IPS DF 19.7 (cell line): ENCODE measurements around the gene CASQ1.

ENCODE experiments used
- DNase-seq: peaks from one replicate; pipeline ENCODE4 v3.0.0-alpha.2; 2013; ENCODE audit warnings: low read depth, low spot score

The CASQ1 gene

DNA sequence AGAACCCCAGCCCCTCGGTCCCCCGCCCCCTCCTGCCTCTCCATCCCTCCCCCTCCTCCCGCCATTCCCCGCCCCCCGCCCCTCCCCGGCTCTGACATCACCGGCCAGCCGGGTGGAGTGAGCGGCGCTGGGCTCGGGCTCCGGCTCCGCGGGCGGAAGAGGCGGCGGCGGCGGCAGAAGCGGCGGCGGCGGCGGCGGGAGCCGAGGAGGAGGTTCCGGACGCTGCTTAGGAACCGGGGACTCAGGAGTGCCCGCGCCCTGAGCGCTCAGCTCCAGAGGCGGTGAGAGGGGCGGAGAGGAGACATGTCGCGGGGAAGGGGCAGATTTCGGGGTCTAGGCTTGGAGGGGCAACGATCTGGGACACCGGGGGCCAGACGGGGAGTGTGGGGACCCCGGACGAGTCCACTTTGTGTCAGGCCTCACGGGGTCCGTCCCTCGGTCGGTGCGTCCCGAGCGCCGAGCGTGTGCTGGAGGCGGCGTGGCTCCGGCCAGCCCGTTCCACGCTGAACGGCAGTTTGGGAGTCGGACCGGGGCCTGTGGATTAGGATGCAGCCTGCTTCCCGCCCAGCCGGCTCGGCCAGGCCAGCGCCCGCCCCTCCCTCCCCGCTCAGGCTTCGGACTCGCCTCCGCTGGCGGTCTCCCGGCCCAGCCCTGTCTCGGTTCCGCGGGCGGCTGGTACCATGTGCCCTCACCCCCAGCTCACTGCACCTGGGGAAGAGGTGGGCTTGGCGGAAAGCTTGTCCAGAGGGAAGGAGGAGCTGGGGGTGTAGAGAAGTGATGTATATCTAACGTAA lies 15.1 kb downstream of the CASQ1 start, which contains the start of gene PEA15:
Gene PEA15 (plus strand): TSS at position 143 of the 794 bp plus-strand sequence. CDS start 6,161 bp downstream, outside the sequence.
- no peak for DNase-seq

DNA sequence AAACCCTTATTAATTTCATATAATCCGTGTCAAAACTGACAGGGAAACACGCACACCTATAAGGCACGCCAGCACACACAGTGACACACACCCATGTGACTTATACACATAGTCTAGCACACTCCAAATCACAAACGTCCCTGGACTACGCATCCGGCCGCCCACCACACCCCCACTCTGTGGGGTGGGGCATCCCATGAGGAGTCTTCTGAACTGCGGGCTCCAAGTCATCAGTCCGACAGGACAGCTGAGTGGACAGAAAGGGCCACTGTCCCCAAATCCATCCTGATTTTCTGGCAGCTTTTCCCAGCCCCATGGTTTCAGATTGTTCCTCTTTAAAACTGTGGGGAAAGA lies 15.6 kb downstream of the CASQ1 start:
- DNase-seq, result no peak

GRCh38 chr1:160206421-160207117 lies 16.2 kb downstream of the CASQ1 start:
- peak; percentile 57 for DNase-seq

GRCh38 chr1:160207118-160207650 lies 16.8 kb downstream of the CASQ1 start:
- DNase-seq, result no peak

DNA sequence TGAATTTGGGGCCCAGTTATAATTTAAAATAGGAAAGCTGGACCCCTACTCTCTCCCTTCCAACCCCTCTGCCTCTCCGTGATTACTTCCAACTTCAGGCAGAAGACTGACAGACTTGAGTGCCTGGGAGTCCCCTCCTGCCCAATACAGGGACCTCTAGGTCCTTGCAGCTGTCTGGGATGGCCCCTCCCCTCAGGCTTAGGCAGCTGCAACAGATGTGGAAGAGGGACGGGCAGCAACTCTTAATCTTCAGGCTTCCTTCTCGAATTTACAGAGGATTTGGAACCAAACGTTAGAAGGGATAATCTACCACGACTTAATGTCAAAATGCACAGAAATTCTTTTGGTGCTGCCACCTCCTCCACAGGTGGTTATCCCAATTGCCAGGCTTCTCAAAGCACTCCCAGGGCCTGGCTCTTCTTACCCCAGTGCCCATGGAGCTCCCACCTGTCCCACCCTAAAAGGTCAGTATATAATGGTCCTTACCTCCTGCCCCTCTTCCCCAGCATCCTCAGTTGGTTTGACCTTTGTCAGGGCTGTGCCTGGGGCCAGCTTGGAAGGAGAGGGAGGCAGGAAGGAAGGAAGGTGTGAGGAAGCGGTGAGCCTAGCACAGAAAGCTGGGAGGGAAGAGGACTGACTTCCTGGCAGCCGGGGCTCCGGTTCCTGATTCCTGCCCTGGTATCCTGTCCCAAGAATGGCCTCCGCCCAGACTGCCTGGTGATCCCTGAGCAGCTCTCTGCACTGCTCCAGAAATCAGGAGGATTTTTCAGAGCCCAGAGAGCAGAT lies 17.6 kb downstream of the CASQ1 start:
- no peak for DNase-seq

DNA sequence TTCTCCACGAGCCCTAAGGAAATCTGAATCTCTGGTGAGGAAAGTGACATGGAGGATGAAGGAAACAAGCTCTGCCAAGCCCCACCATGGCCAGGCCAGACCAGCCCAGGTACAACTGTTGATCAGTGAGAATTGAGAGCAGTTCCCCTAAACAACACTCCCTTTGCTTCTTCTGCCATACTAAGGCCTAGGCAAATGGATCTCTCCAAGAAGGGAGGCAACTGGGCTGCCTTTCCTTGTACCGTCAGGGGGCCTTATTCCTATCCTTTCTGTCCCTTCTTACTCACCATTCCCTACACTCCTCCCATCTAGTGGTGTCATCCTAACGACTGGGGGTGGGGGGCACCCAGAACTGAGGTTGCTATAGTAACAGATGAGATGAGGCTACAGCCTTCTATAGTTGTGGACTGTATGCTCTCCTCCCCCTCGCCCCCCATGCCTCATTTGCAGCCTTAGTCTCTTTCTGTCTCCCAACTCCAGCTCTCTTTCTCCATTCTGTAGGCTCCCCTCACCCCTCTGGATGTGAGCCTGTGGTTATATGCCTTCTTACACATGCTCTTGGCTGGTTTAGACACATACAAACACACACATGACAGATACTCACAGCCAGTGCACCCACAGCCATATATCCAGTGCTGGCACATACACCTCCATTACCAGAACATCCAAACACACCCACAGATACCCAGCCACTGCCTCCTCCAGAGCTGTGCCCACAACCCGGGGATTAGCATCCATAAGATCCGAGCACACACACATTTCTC lies 18.4 kb downstream of the CASQ1 start:
- DNase-seq, result no peak

DNA sequence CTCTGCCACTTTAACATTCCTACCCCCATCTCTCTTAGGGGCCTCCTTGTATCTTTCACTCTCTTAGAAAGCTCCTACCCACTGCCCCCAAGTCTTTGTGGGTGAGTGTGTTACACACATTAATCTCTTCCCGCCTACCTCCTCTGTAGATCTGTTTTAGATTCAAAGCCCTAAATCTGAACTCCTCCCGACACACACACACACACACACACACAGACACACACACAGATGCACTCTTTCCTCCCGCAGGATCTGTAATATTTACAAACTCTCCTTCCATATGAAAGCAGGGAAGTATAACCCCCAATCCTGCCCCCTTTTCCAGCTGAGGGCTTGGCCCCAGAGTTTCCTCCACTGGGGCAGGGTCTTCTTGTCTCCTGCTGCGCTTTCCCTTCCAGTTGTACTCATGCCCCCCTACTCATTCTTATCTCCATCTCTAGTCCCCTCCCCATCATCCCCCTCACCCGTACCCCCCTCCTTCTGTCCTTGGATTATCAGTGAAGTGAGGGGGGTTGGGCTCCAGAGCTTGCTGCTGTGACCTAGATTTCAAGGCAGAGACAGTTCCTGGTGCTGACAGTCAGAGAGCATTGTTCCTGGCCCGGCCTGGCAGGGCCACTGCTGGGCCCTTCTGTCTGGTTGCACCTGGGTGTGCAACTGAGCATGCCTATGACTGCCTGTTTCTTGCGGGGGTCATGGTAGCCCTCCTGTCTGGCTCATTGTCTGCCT lies 19.1 kb downstream of the CASQ1 start:
- no peak for DNase-seq

- DNase-seq, result no peak
These were observed 20.2 kb downstream of the CASQ1 start for GRCh38 chr1:160210561-160210960.

DNA sequence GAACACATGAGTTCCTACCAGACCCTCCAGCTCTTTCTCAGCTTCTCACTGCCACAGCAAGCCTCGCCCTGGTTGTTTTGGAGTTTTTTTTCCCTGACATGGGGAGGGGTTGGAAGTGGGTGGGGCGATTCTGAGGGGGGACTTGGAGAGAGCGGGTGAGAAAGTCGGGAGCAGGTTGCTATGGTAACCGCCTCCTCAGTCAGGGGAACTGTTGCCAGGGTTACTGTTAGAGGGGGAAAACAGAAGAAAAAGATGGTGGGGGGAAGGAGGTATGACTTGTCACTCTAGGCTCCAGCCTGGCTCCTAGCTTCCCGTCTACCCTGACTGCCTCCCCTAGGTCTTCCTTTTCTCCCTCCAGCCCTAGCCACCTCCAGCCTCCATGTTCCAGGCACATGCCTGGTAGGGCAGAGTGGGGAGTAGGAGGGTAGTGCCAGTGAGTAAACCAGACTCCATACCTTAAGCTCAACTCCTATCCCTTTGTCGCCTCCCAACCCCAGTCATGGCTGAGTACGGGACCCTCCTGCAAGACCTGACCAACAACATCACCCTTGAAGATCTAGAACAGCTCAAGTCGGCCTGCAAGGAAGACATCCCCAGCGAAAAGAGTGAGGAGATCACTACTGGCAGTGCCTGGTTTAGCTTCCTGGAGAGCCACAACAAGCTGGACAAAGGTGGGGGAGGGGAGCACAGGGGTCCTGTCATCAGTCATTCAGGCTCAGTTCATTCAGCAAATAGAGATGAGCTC lies 20.8 kb downstream of the CASQ1 start:
- DNase-seq, result no peak

- no peak for DNase-seq
These were observed 24.2 kb downstream of the CASQ1 start for GRCh38 chr1:160214481-160215140.

DNA sequence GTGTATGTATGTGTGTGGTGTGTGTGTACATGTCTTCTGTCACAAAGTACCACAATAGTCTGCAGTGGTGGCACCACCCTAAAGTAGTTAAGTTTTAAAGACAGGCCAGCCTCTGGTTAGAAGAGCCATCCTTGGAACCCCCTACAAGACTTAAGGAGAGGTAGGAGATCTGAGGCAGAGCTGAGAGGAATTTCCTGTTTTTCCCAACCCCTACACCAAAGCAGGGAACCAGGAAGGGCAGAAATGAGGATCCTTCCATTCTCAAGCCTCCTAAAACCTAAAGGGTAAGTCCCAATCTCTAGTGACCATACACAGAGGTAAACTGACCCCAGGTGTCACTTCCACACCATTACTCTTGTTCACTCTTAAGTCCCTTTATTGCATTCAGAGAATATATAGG lies 25.9 kb downstream of the CASQ1 start:
- no peak for DNase-seq

DNA sequence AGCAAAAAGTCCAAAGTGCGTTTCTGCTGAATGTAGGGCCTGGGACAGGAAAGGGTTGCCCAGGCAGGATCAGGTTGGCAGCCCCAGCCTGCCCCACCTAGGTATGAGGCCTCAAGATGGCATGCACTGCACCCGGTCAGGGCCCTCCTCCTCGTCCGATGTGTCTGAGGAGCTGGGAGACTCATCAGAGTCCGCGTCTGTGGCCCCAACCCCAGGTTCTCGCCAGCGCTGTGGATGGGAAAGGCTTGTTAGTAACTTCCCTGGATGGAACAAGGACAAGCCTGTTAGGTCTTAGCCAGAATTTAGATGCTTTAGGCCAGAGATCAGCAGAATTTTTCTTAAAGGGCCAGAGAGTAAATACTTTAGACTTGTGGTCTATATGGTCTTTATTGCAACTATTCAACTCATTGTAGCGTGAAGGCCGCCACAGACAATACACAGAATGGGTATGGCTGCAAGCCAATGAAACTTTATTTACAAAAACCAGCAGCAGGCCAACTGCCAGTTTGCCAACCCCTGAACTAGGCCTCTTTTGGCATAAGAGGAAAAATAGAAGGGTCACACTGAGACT lies 27.2 kb downstream of the CASQ1 start:
- DNase-seq, result no peak

DNA sequence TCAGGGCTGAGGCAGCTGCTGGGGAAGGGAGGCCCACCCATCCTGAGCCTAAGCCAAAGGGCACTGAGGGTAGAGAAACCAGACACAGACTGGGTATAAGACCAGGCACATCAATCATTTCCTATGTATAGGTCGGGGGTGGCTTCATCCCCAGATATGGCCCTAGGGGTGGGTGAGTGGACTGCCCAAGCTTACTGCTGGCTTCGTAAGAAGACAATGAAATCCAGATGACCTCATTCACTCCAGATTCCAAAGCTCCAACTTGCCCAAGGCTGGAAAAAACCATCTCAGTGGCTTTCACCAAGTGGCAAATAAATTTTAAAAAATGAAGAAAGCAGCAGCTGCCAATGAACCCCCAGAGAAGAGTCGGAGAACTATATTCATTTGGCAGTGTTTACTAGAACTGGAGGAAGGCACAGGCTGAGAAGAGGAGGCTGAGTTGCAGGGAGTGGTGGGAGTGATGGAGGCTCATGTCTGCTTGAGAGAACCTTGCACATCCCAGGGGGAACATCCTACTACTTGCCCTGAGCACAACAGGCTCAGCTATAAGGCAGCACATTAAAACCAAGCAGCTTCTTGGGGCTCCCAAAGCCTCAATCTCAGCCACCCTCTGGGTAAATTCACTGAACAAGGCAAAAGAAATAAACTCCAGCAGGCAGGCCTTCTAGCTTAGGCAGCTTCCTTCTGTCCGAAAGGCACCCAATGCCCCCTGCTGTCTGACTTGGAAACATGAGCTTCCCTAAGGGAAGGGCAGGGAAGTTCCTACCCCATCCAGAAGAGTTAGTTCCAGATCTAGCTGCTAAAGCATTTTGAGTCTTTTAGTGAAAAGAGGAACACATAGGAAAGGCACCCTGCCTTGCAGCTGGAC lies 28.9 kb downstream of the CASQ1 start:
- DNase-seq, result no peak

- DNase-seq, result no peak
These were observed 29.9 kb downstream of the CASQ1 start for GRCh38 chr1:160220301-160220700.

DNA sequence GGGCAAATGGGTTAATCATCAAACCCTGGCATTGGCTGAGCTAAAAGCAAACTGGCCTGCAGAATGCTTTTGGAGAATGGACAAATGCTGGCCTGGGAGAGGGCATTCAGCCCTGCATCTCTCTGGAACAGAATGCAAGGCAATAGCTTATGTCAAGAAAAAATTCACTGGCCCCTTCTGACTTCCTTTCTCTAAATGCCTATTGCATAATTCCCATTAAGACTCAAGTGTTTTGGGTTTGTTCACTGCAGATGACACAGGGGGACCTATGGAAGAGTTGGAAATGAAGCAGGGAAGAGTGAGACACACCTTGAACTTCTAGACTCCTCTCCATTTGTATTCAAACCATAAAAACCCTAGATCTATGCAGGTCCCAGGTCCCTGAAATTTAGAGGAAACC lies 30.7 kb downstream of the CASQ1 start:
- DNase-seq, result no peak

DNA sequence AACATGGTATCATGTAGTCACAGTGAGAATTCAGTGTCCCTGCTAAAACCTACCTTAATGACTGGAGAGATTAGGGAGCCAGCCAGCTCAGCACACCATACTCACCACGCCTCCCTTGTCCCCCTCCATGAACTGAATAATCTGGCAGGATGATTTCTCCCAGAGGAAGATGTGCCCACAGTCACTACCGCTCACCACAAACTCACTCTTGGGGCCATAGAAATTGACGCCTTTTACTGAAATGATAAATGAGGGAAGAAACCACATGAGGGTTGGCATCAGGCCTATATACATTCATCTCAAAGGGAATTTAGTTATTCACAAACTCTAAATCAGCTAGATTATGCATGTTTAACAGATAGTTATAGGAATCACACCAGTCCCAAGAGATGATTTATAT lies 32.2 kb downstream of the CASQ1 start:
- DNase-seq, result no peak

DNA sequence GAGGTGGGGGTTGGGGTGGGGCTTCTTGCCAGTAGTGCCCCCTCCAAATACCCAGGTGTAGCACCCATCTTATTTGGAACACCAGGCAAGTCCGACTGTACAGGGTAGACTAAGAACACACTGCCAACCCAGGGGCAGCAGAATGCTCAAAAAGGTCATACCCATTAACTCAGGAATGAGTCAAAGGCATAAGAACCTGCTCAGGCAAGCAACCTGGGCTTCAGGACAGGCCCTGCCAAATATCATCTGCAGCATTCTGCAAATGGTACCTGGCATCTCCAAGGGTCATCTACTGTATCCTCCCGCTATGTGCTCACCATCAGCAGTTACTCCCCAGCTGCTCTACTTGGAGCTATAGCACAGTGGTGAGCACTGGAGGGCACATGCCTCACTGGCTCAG lies 34.2 kb downstream of the CASQ1 start:
- DNase-seq, result no peak

GRCh38 chr1:160225345-160225744 lies 35.0 kb downstream of the CASQ1 start:
- DNase-seq, result no peak
